SKM-1 (cell line): Measurements from ENCODE around the gene PTER.

Source experiments
- DNase-seq: peaks from one replicate; lab custom pipeline; 2025; ENCODE audit not compliant: unreplicated experiment; lab: John Stamatoyannopoulos, UW

Gene PTER

GRCh38 chr10:16466001-16466400 lies 29.2 kb downstream of the PTER start:
- DNase-seq, result no peak

GRCh38 chr10:16470747-16471146 lies 33.9 kb downstream of the PTER start:
- no peak for DNase-seq

- no peak for DNase-seq
These were observed 36.0 kb downstream of the PTER start for GRCh38 chr10:16472828-16473227.

- no peak for DNase-seq
These were observed 40.9 kb downstream of the PTER start for GRCh38 chr10:16477757-16478156.

GRCh38 chr10:16478801-16479200 lies 42.0 kb downstream of the PTER start:
- DNase-seq, result no peak

GRCh38 chr10:16481052-16481728 lies 44.4 kb downstream of the PTER start:
- no peak for DNase-seq

- no peak for DNase-seq
These were observed 46.6 kb downstream of the PTER start for GRCh38 chr10:16483241-16483917.

- no peak for DNase-seq
These were observed 53.7 kb downstream of the PTER start for GRCh38 chr10:16490511-16490910.

GRCh38 chr10:16491933-16492332 lies 55.1 kb downstream of the PTER start:
- DNase-seq, result no peak

GRCh38 chr10:16493884-16494536 lies 57.2 kb downstream of the PTER start:
- DNase-seq, result no peak

GRCh38 chr10:16497911-16498310 lies 61.1 kb downstream of the PTER start:
- no peak for DNase-seq

GRCh38 chr10:16505161-16505560 lies 68.4 kb downstream of the PTER start:
- DNase-seq, result no peak

- DNase-seq, result no peak
These were observed 73.2 kb downstream of the PTER start for GRCh38 chr10:16509996-16510395.

GRCh38 chr10:16510843-16511242 lies 74.0 kb downstream of the PTER start:
- no peak for DNase-seq

GRCh38 chr10:16518822-16519221 lies 82.0 kb downstream of the PTER start:
- DNase-seq, result no peak

GRCh38 chr10:16519250-16519907 lies 82.6 kb downstream of the PTER start:
- no peak for DNase-seq

GRCh38 chr10:16519908-16520861 lies 83.4 kb downstream of the PTER start:
- DNase-seq, result no peak

- DNase-seq, result no peak
These were observed 84.1 kb downstream of the PTER start for GRCh38 chr10:16520900-16521299.

GRCh38 chr10:16521311-16522016 lies 84.7 kb downstream of the PTER start, which contains the start of gene C1QL3:
TSS of gene C1QL3 (minus strand) at chr10:16521879. CDS start at chr10:16521065, 814 bp downstream.
- DNase-seq, result no peak

- no peak for DNase-seq
These were observed 90.6 kb downstream of the PTER start for GRCh38 chr10:16527452-16527851.
